D721Med (cell line): ENCODE results near the gene DAPK1.

Source experiments
- DNase-seq: peaks from one replicate; pipeline ENCODE4 v3.0.0; 2011; ENCODE audit warnings: low spot score; ENCODE audit not compliant: insufficient read length
- FAIRE-seq: peaks from 2 replicates; lab custom pipeline; 2011; peaks lifted over from hg19 to GRCh38; lab: Jason Lieb, UNC
- CTCF ChIP-seq: IDR thresholded peaks from 2 replicates; pipeline ENCODE4 v1.5.1; 2012; ENCODE audit warnings: mild to moderate bottlenecking, control low read depth; ENCODE audit not compliant: insufficient read depth; ENCODE audit errors: missing control alignments

Gene DAPK1

GRCh38 chr9:87694236-87694755, 196.6 kb downstream of the DAPK1 start:
- DNase-seq: no peak
- no peak for FAIRE-seq
- no peak for TF ChIP-seq CTCF

- DNase-seq (no peak), FAIRE-seq (no peak)
- no peak for TF ChIP-seq CTCF
These were observed 197.9 kb downstream of the DAPK1 start for GRCh38 chr9:87695523-87695922.

GRCh38 chr9:87696641-87697040, 199.0 kb downstream of the DAPK1 start:
- FAIRE-seq (no peak), DNase-seq (no peak)
- no peak for TF ChIP-seq CTCF

- no peak for TF ChIP-seq CTCF
- no peak for FAIRE-seq
These were observed 200.6 kb downstream of the DAPK1 start for GRCh38 chr9:87698069-87698809.

GRCh38 chr9:87699835-87700234, 202.2 kb downstream of the DAPK1 start:
- FAIRE-seq: no peak
- DNase-seq: no peak
- TF ChIP-seq CTCF: no peak

More at GRCh38 chr9:87698069-87698809, 200.6 kb downstream of the DAPK1 start:
- no peak for DNase-seq

- no peak for FAIRE-seq
These were observed 203.8 kb downstream of the DAPK1 start for GRCh38 chr9:87701491-87701890.

More at GRCh38 chr9:87701491-87701890, 203.8 kb downstream of the DAPK1 start:
- no peak for DNase-seq
- TF ChIP-seq CTCF: no peak
